ENCODE results near the gene UCP2. TPM values are rescaled to one million over a fixed set of nuclear protein-coding genes. Genes with fewer than 3 reads are reported as not detected.

UCP2 gene
- total RNA-seq, 1 experiment from 2014 or later: 54.0 TPM

- ChIA-PET POLR2A (no interaction called here), CTCF (no interaction called here)
- Mint-ChIP-seq H3K4me1 (peaks cover 2% of the 10 kb centered on the region), H3K27ac (no peak overlapping the region; the same call in 1 of the 2 replicates), H3K36me3 (peaks cover 56% of the 10 kb centered on the region), H3K4me3 (no peak overlapping the region), H3K9me3 (no peaks in the 10 kb centered on the region), H3K27me3 (ENCODE audit: low read depth) (no peaks in the 10 kb centered on the region; the same call in 1 of the 2 replicates)
- ATAC-seq: no peak
- DNase-seq (ENCODE audit: low spot score): no peak
- TF ChIP-seq JAZF1 (CRISPR knock-in tag; IDR thresholded peaks at IDR 0.05) (no peak), MXD4 (CRISPR knock-in tag; IDR thresholded peaks at IDR 0.05; ENCODE audit: borderline replicate concordance) (no peak), OVOL2 (CRISPR knock-in tag; IDR thresholded peaks at IDR 0.05; ENCODE audit: borderline replicate concordance) (no peak), ARID4B (CRISPR knock-in tag; IDR thresholded peaks at IDR 0.05; ENCODE audit: borderline replicate concordance) (no peak), MAX (CRISPR knock-in tag; IDR thresholded peaks at IDR 0.05) (no peak), NFE2L1 (CRISPR knock-in tag; IDR thresholded peaks at IDR 0.05) (no peak), ZNF138 (CRISPR knock-in tag; conservative IDR thresholded peaks at IDR 0.05) (no peak), E2F1 (CRISPR knock-in tag; IDR thresholded peaks at IDR 0.05) (no peak), HMGA2 (CRISPR knock-in tag; IDR thresholded peaks at IDR 0.05) (no peak), CREB1 (CRISPR knock-in tag; IDR thresholded peaks at IDR 0.05) (no peak), SOX15 (CRISPR knock-in tag; IDR thresholded peaks at IDR 0.05) (no peak), ATF1 (CRISPR knock-in tag; IDR thresholded peaks at IDR 0.05) (no peak), ZNF121 (CRISPR knock-in tag; IDR thresholded peaks at IDR 0.05) (no peak)
- TF ChIP-seq, protein P1, sequence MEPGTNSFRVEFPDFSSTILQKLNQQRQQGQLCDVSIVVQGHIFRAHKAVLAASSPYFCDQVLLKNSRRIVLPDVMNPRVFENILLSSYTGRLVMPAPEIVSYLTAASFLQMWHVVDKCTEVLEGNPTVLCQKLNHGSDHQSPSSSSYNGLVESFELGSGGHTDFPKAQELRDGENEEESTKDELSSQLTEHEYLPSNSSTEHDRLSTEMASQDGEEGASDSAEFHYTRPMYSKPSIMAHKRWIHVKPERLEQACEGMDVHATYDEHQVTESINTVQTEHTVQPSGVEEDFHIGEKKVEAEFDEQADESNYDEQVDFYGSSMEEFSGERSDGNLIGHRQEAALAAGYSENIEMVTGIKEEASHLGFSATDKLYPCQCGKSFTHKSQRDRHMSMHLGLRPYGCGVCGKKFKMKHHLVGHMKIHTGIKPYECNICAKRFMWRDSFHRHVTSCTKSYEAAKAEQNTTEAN (CRISPR knock-in tag; IDR thresholded peaks at IDR 0.05): no peak
- TF ChIP-seq, protein P2, sequence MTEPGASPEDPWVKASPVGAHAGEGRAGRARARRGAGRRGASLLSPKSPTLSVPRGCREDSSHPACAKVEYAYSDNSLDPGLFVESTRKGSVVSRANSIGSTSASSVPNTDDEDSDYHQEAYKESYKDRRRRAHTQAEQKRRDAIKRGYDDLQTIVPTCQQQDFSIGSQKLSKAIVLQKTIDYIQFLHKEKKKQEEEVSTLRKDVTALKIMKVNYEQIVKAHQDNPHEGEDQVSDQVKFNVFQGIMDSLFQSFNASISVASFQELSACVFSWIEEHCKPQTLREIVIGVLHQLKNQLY (CRISPR knock-in tag; IDR thresholded peaks at IDR 0.05): no peak
- TF ChIP-seq, protein P3, sequence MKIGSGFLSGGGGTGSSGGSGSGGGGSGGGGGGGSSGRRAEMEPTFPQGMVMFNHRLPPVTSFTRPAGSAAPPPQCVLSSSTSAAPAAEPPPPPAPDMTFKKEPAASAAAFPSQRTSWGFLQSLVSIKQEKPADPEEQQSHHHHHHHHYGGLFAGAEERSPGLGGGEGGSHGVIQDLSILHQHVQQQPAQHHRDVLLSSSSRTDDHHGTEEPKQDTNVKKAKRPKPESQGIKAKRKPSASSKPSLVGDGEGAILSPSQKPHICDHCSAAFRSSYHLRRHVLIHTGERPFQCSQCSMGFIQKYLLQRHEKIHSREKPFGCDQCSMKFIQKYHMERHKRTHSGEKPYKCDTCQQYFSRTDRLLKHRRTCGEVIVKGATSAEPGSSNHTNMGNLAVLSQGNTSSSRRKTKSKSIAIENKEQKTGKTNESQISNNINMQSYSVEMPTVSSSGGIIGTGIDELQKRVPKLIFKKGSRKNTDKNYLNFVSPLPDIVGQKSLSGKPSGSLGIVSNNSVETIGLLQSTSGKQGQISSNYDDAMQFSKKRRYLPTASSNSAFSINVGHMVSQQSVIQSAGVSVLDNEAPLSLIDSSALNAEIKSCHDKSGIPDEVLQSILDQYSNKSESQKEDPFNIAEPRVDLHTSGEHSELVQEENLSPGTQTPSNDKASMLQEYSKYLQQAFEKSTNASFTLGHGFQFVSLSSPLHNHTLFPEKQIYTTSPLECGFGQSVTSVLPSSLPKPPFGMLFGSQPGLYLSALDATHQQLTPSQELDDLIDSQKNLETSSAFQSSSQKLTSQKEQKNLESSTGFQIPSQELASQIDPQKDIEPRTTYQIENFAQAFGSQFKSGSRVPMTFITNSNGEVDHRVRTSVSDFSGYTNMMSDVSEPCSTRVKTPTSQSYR (CRISPR knock-in tag; IDR thresholded peaks at IDR 0.05): no peak
Measured at GRCh38 chr11:73974604-73975478, 7.8 kb downstream of the UCP2 start.

Measured in WTC11 (cell line).